Measurements from ENCODE around the gene FAM171A1. TPM values are rescaled to one million over a fixed set of nuclear protein-coding genes. Genes with fewer than 3 reads are reported as not detected.

FAM171A1 gene
- total RNA-seq, 8 experiments from 2014 or later: 16.4 to 44.7 (median 30.9) TPM

GRCh38 chr10:15232279-15232678, 138.8 kb downstream of the FAM171A1 start:
- Histone ChIP-seq H3K4me3 (no peak overlapping the region), H3K4me1 (replicated peaks in 1 of 2) (no peaks in the 10 kb centered on the region), H3K27ac (no peak overlapping the region)
- in situ Hi-C loops (cut with MboI; ENCODE audit: low pct_unique_long_range_greater_than_20kb in 2 of 9, low sequenced_read_pairs in 9 of 9, unreplicated experiment in 9 of 9): no loop called here
- WGBS, 10 experiments: 78 to 100% (median 87%) methylated on average over 2 to 7 of the region's 8 CpGs
- ATAC-seq (replicated peaks in 6 of 8): no peak

GRCh38 chr10:15231426-15231825, 139.7 kb downstream of the FAM171A1 start:
- Histone ChIP-seq H3K4me3 (no peak overlapping the region), H3K27ac (no peak overlapping the region), H3K4me1 (replicated peaks in 1 of 2) (no peaks in the 10 kb centered on the region)
- 82 to 100% (median 100%) methylated on average over 1 to 9 of the region's 11 CpGs; no CpG with 5 or more reads in 4 of the 10 experiments for WGBS, 10 experiments
- in situ Hi-C loops (cut with MboI; ENCODE audit: low pct_unique_long_range_greater_than_20kb in 2 of 9, low sequenced_read_pairs in 9 of 9, unreplicated experiment in 9 of 9): no loop called here
- no peak for ATAC-seq (replicated peaks in 6 of 8)

GRCh38 chr10:15230257-15230656, 140.8 kb downstream of the FAM171A1 start:
- 6 to 85% (median 50%) methylated on average over 1 to 3 of the region's 3 CpGs; no CpG with 5 or more reads in 1 of the 10 experiments for WGBS, 10 experiments
- in situ Hi-C loops (cut with MboI; ENCODE audit: low pct_unique_long_range_greater_than_20kb in 2 of 9, low sequenced_read_pairs in 9 of 9, unreplicated experiment in 9 of 9): no loop called here

GRCh38 chr10:15229268-15229667, 141.8 kb downstream of the FAM171A1 start:
- 67 to 94% (median 82%) methylated on average over 1 to 4 of the region's 4 CpGs; no CpG with 5 or more reads in 2 of the 10 experiments for WGBS, 10 experiments
- Histone ChIP-seq H3K4me3 (no peak overlapping the region), H3K4me1 (replicated peaks in 1 of 2) (no peaks in the 10 kb centered on the region), H3K27ac (no peak overlapping the region)
- ATAC-seq (replicated peaks in 6 of 8): no peak
- in situ Hi-C loops (cut with MboI; ENCODE audit: low pct_unique_long_range_greater_than_20kb in 2 of 9, low sequenced_read_pairs in 9 of 9, unreplicated experiment in 9 of 9): no loop called here

More at GRCh38 chr10:15230257-15230656, 140.8 kb downstream of the FAM171A1 start:
- no peak for ATAC-seq (replicated peaks in 6 of 8)
- Histone ChIP-seq H3K4me3 (no peak overlapping the region), H3K27ac (no peak overlapping the region), H3K4me1 (replicated peaks in 1 of 2) (no peaks in the 10 kb centered on the region)

GRCh38 chr10:15228426-15228825, 142.7 kb downstream of the FAM171A1 start:
- Histone ChIP-seq H3K27ac (no peak overlapping the region), H3K4me1 (replicated peaks in 1 of 2) (no peaks in the 10 kb centered on the region), H3K4me3 (no peak overlapping the region)
- 82 to 100% (median 100%) methylated on average over 1 to 5 of the region's 8 CpGs; no CpG with 5 or more reads in 6 of the 10 experiments for WGBS, 10 experiments
- no peak for ATAC-seq (replicated peaks in 6 of 8)
- in situ Hi-C loops (cut with MboI; ENCODE audit: low pct_unique_long_range_greater_than_20kb in 2 of 9, low sequenced_read_pairs in 9 of 9, unreplicated experiment in 9 of 9): no loop called here

GRCh38 chr10:15227611-15228372, 143.3 kb downstream of the FAM171A1 start:
- in situ Hi-C loops (cut with MboI; ENCODE audit: low pct_unique_long_range_greater_than_20kb in 2 of 9, low sequenced_read_pairs in 9 of 9, unreplicated experiment in 9 of 9): no loop called here

GRCh38 chr10:15225511-15225910, 145.6 kb downstream of the FAM171A1 start:
- ATAC-seq (replicated peaks in 6 of 8): no peak
- Histone ChIP-seq H3K4me1 (replicated peaks in 1 of 2) (peaks cover 0 to 4% of the 10 kb centered on the region in 2 donors), H3K27ac (no peak overlapping the region), H3K4me3 (no peak overlapping the region)
- in situ Hi-C loops (cut with MboI; ENCODE audit: low pct_unique_long_range_greater_than_20kb in 2 of 9, low sequenced_read_pairs in 9 of 9, unreplicated experiment in 9 of 9): no loop called here
- 86 to 98% (median 94%) methylated on average over 5 to 7 of the region's 10 CpGs; no CpG with 5 or more reads in 6 of the 10 experiments for WGBS, 10 experiments

More at GRCh38 chr10:15227611-15228372, 143.3 kb downstream of the FAM171A1 start:
- 62 to 100% (median 91%) methylated on average over 2 to 5 of the region's 5 CpGs for WGBS, 10 experiments
- Histone ChIP-seq H3K27ac (no peak overlapping the region), H3K4me1 (replicated peaks in 1 of 2) (peaks cover 0 to under 1% of the 10 kb centered on the region in 2 donors), H3K4me3 (no peak overlapping the region)
- no peak for ATAC-seq (replicated peaks in 6 of 8)

GRCh38 chr10:15224948-15225347, 146.1 kb downstream of the FAM171A1 start:
- Histone ChIP-seq H3K27ac (no peak overlapping the region), H3K4me1 (replicated peaks in 1 of 2) (peaks cover 0 to 4% of the 10 kb centered on the region in 2 donors), H3K4me3 (no peak overlapping the region)
- WGBS, 10 experiments: 90 to 100% (median 97%) methylated on average over 1 to 5 of the region's 5 CpGs; no CpG with 5 or more reads in 3 of the 10 experiments
- no peak for ATAC-seq (replicated peaks in 6 of 8)
- in situ Hi-C loops (cut with MboI; ENCODE audit: low pct_unique_long_range_greater_than_20kb in 2 of 9, low sequenced_read_pairs in 9 of 9, unreplicated experiment in 9 of 9): no loop called here

- in situ Hi-C loops (cut with MboI; ENCODE audit: low pct_unique_long_range_greater_than_20kb in 2 of 9, low sequenced_read_pairs in 9 of 9, unreplicated experiment in 9 of 9): no loop called here
- ATAC-seq (replicated peaks in 6 of 8): peak in 1 of 8 experiments; percentile 43
- no peak overlapping the region for H3K27ac ChIP-seq
These were observed 147.9 kb downstream of the FAM171A1 start for GRCh38 chr10:15223174-15223573.

GRCh38 chr10:15222511-15222910, 148.6 kb downstream of the FAM171A1 start:
- Histone ChIP-seq H3K27ac (no peak overlapping the region), H3K4me1 (replicated peaks in 1 of 2) (peaks cover 0 to 4% of the 10 kb centered on the region in 2 donors), H3K4me3 (no peak overlapping the region)
- peak in 2 of 8 experiments; percentile 33 to 80 for ATAC-seq (replicated peaks in 6 of 8)
- WGBS, 10 experiments: 70 to 100% (median 95%) methylated on average over 2 to 4 of the region's 10 CpGs; no CpG with 5 or more reads in 5 of the 10 experiments
- in situ Hi-C loops (cut with MboI; ENCODE audit: low pct_unique_long_range_greater_than_20kb in 2 of 9, low sequenced_read_pairs in 9 of 9, unreplicated experiment in 9 of 9): no loop called here

More at GRCh38 chr10:15223174-15223573, 147.9 kb downstream of the FAM171A1 start:
- Histone ChIP-seq H3K4me3 (no peak overlapping the region), H3K4me1 (replicated peaks in 1 of 2) (peaks cover 0 to 4% of the 10 kb centered on the region in 2 donors)
- WGBS, 10 experiments: 0 to 100% (median 88%) methylated on average over 1 to 5 of the region's 6 CpGs; no CpG with 5 or more reads in 2 of the 10 experiments

GRCh38 chr10:15220445-15220844, 150.6 kb downstream of the FAM171A1 start:
- Histone ChIP-seq H3K4me3 (no peak overlapping the region), H3K27ac (no peak overlapping the region), H3K4me1 (replicated peaks in 1 of 2) (peaks cover 0 to 4% of the 10 kb centered on the region in 2 donors)
- no peak for ATAC-seq (replicated peaks in 6 of 8)
- 80 to 100% (median 96%) methylated on average over 1 to 3 of the region's 3 CpGs; no CpG with 5 or more reads in 2 of the 10 experiments for WGBS, 10 experiments
- in situ Hi-C loops (cut with MboI; ENCODE audit: low pct_unique_long_range_greater_than_20kb in 2 of 9, low sequenced_read_pairs in 9 of 9, unreplicated experiment in 9 of 9): no loop called here

- in situ Hi-C loops (cut with MboI; ENCODE audit: low pct_unique_long_range_greater_than_20kb in 2 of 9, low sequenced_read_pairs in 9 of 9, unreplicated experiment in 9 of 9): loop anchor here in 1 of 9 experiments (10.0 kb wide), 1 partner anchor 148 kb away; no protein-coding TSS in a partner anchor
- 80 to 100% (median 97%) methylated on average over 1 to 6 of the region's 6 CpGs for WGBS, 10 experiments
- Histone ChIP-seq H3K27ac (no peak overlapping the region), H3K4me3 (no peak overlapping the region), H3K4me1 (replicated peaks in 1 of 2) (peaks cover 0 to 3% of the 10 kb centered on the region in 2 donors)
- ATAC-seq (replicated peaks in 6 of 8): no peak
These were observed 154.4 kb downstream of the FAM171A1 start for GRCh38 chr10:15216700-15217099.

- peaks cover 7 to 11% of the 10 kb centered on the region in 2 donors for H3K4me1 ChIP-seq (replicated peaks in 1 of 2)
- in situ Hi-C loops (cut with MboI; ENCODE audit: low pct_unique_long_range_greater_than_20kb in 2 of 9, low sequenced_read_pairs in 9 of 9, unreplicated experiment in 9 of 9): loop anchor here in 1 of 9 experiments (10.0 kb wide), 1 partner anchor 151 kb away; no protein-coding TSS in a partner anchor
- ATAC-seq (replicated peaks in 6 of 8): no peak
- H3K27ac ChIP-seq: no peak overlapping the region
- no peak overlapping the region for H3K4me3 ChIP-seq
- WGBS, 10 experiments: 79 to 100% (median 88%) methylated on average over 1 to 10 of the region's 17 CpGs; no CpG with 5 or more reads in 1 of the 10 experiments
These were observed 156.9 kb downstream of the FAM171A1 start for GRCh38 chr10:15214237-15214636.
